Measurements from ENCODE around the gene DNAJC27. TPM values are rescaled to one million over a fixed set of nuclear protein-coding genes. Genes with fewer than 3 reads are reported as not detected.

DNAJC27 gene
- total RNA-seq, 1 experiment from 2014 or later = 2.0 TPM

GRCh38 chr2:24985511-24985910 is 13.8 kb upstream of the DNAJC27 start:
- TF ChIP-seq EZH2 (IDR thresholded peaks at IDR 0.05; ENCODE audit: low read length, unreplicated experiment) = no peak
- TF ChIP-seq EZH2phosphoT487 (IDR thresholded peaks at IDR 0.05; ENCODE audit: borderline replicate concordance, low read length) = no peak
- TF ChIP-seq CTCF (conservative IDR thresholded peaks at IDR 0.05; ENCODE audit: low read depth, low read length) = no peak
- POLR2A ChIA-PET (ENCODE audit: unreplicated experiment) = no interaction called here

GRCh38 chr2:24984912-24985311 is 13.2 kb upstream of the DNAJC27 start:
- DNase-seq (no peak), ATAC-seq (no peak)
- Histone ChIP-seq H3K4me2 (ENCODE audit: low read length) (no peak overlapping the region), H3F3A (ENCODE audit: low read length, unreplicated experiment) (no peaks in the 10 kb centered on the region), H3K4me3 (ENCODE audit: low read length) (no peak overlapping the region), H3K27me3 (ENCODE audit: low read length) (no peaks in the 10 kb centered on the region), H4K20me1 (ENCODE audit: low read length) (no peaks in the 10 kb centered on the region), H3K9me3 (ENCODE audit: low read length) (no peaks in the 10 kb centered on the region), H2AFZ (ENCODE audit: low read length) (no peak overlapping the region), H3K27ac (ENCODE audit: low read length) (no peak overlapping the region), H3K79me2 (ENCODE audit: low read length) (no peaks in the 10 kb centered on the region), H3K4me1 (ENCODE audit: insufficient read depth, low read length) (no peaks in the 10 kb centered on the region), H3K36me3 (ENCODE audit: low read depth, low read length) (no peaks in the 10 kb centered on the region), H3K9me2 (replicated peaks; ENCODE audit: low read length) (no peaks in the 10 kb centered on the region), H3K9ac (ENCODE audit: low read length) (no peak overlapping the region)
- intact Hi-C loops (cut with micrococcal nuclease) = no loop called here
- ChIA-PET CTCF (interaction anchor here (0.6 kb wide), 1 partner anchor 303 kb away, joined by 3 read pairs; no protein-coding TSS in a partner anchor), POLR2A (ENCODE audit: unreplicated experiment) (no interaction called here)
- TF ChIP-seq CTCF (conservative IDR thresholded peaks at IDR 0.05; ENCODE audit: low read depth, low read length) = no peak
- no peak for TF ChIP-seq EZH2 (IDR thresholded peaks at IDR 0.05; ENCODE audit: low read length, unreplicated experiment)
- TF ChIP-seq EZH2phosphoT487 (IDR thresholded peaks at IDR 0.05; ENCODE audit: borderline replicate concordance, low read length) = no peak
- no TSS peak for BruUV-seq (replicated peaks)

More at GRCh38 chr2:24985511-24985910, 13.8 kb upstream of the DNAJC27 start:
- no peaks in the 10 kb centered on the region for H4K20me1 ChIP-seq (ENCODE audit: low read length)
- no TSS peak for BruUV-seq (replicated peaks)
- DNase-seq (no peak), ATAC-seq (no peak)
- CTCF ChIA-PET = no interaction called here
- H3K27ac ChIP-seq (ENCODE audit: low read length) = no peak overlapping the region
- H3K79me2 ChIP-seq (ENCODE audit: low read length) = no peaks in the 10 kb centered on the region
- no peaks in the 10 kb centered on the region for H3K36me3 ChIP-seq (ENCODE audit: low read depth, low read length)
- intact Hi-C loops (cut with micrococcal nuclease) = no loop called here
- no peaks in the 10 kb centered on the region for H3K9me3 ChIP-seq (ENCODE audit: low read length)
- H3K9ac ChIP-seq (ENCODE audit: low read length) = no peak overlapping the region
- no peak overlapping the region for H3K4me3 ChIP-seq (ENCODE audit: low read length)
- H3K4me2 ChIP-seq (ENCODE audit: low read length) = no peak overlapping the region
- H3K4me1 ChIP-seq (ENCODE audit: insufficient read depth, low read length) = no peaks in the 10 kb centered on the region
- no peak overlapping the region for H2AFZ ChIP-seq (ENCODE audit: low read length)
- H3K27me3 ChIP-seq (ENCODE audit: low read length) = no peaks in the 10 kb centered on the region
- no peaks in the 10 kb centered on the region for H3F3A ChIP-seq (ENCODE audit: low read length, unreplicated experiment)
- H3K9me2 ChIP-seq (replicated peaks; ENCODE audit: low read length) = no peaks in the 10 kb centered on the region

- Histone ChIP-seq H3K27me3 (ENCODE audit: low read length) (no peaks in the 10 kb centered on the region), H3K79me2 (ENCODE audit: low read length) (no peaks in the 10 kb centered on the region), H3K4me1 (ENCODE audit: insufficient read depth, low read length) (no peaks in the 10 kb centered on the region), H3K27ac (ENCODE audit: low read length) (no peak overlapping the region), H3K9me3 (ENCODE audit: low read length) (no peaks in the 10 kb centered on the region), H3K4me3 (ENCODE audit: low read length) (no peak overlapping the region), H3K9ac (ENCODE audit: low read length) (no peak overlapping the region), H3K9me2 (replicated peaks; ENCODE audit: low read length) (no peaks in the 10 kb centered on the region), H3F3A (ENCODE audit: low read length, unreplicated experiment) (no peaks in the 10 kb centered on the region), H2AFZ (ENCODE audit: low read length) (no peak overlapping the region), H3K36me3 (ENCODE audit: low read depth, low read length) (no peaks in the 10 kb centered on the region), H4K20me1 (ENCODE audit: low read length) (no peaks in the 10 kb centered on the region), H3K4me2 (ENCODE audit: low read length) (no peak overlapping the region)
- BruUV-seq (replicated peaks) = no TSS peak
- POLR2A ChIA-PET (ENCODE audit: unreplicated experiment) = no interaction called here
- DNase-seq (no peak), ATAC-seq (no peak)
- TF ChIP-seq CTCF (conservative IDR thresholded peaks at IDR 0.05; ENCODE audit: low read depth, low read length) (no peak), EZH2phosphoT487 (IDR thresholded peaks at IDR 0.05; ENCODE audit: borderline replicate concordance, low read length) (no peak), EZH2 (IDR thresholded peaks at IDR 0.05; ENCODE audit: low read length, unreplicated experiment) (no peak)
- CTCF ChIA-PET = interaction anchor here (0.6 kb wide), 1 partner anchor 147 kb away, joined by 3 read pairs; no protein-coding TSS in a partner anchor
- intact Hi-C loops (cut with micrococcal nuclease) = no loop called here
Measured at GRCh38 chr2:24981411-24982136, 9.8 kb upstream of the DNAJC27 start.

All from PC-3 (cell line).